GF-D8 (cell line): ENCODE results near the gene HSFX3.
A peak's percentile ranks its signal among the peaks of the same experiment; 100 is the strongest.
"Not testable (repeated sequence)": the region's sequence is repeated elsewhere in the genome, so short reads cannot be mapped to it uniquely, and the experiment has no call there.

Source experiments
- DNase-seq: peaks from one replicate; lab custom pipeline; 2025; lab: John Stamatoyannopoulos, UW

Gene HSFX3

DNA sequence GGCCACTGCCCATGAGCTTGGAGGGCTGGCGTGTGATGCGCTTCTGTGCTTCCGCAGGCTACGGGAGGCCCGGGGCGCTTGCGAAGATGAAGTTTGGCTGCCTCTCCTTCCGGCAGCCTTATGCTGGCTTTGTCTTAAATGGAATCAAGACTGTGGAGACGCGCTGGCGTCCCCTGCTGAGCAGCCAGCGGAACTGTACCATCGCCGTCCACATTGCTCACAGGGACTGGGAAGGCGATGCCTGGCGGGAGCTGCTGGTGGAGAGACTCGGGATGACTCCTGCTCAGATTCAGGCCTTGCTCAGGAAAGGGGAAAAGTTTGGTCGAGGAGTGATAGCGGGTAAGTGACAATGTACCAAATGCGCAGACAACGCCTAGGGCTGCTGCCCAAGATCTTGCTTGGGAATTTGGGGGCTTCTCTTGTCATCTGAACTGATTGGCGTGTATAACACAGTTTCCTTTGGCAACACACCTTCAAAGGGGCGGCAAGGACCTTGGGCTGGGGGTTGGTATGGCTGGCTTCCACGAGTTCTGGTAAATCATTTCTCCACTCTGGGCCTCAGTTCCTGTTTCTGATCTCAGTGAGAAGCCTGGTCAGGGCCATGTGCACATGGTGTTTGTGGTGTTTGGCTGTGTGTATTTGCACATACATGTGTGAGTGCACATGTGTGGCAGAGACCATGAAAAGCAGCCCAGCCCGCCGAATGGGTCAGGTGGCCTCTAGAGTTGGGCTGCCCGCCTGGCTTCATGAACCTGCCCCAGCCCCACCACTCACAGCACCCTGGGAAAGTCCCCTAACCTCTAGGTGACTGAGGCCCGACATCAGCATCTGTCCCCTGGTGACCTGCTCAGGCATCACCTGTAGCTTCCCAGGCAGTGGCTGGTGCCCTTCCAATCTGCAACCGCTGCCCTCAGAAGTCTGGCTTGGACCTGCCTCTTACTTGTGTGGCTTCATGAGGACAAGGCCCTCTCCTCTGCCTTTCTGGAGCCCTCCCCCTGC is 3.9 kb downstream of the HSFX3 start:
- not testable (repeated sequence) for DNase-seq

DNA sequence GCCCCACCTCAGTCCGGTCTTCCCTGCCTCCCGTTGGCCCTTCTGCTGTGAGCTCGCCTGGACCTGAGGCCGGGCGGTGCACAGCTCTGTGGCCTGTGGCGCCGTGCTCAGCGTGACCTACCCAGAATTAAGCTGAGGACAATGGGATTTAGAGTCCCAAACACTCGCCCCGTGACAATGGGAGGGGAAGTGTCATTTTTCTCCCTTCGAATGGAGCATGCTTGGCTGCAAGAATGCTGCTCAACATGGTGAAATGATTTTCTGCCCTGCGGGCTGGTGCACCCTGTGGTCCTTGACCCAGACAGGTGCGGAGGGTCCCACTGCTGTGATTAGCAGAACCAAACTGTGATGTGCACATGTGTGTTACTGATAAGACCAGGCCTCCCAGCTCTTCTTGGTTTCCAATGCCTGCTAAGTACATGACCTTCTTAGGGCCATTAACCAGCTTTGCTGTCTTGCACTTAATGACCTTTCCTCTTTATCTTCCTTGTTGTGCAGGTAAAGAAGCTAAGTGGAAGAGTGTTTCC is 8.1 kb downstream of the HSFX3 start:
- no peak for DNase-seq

DNA sequence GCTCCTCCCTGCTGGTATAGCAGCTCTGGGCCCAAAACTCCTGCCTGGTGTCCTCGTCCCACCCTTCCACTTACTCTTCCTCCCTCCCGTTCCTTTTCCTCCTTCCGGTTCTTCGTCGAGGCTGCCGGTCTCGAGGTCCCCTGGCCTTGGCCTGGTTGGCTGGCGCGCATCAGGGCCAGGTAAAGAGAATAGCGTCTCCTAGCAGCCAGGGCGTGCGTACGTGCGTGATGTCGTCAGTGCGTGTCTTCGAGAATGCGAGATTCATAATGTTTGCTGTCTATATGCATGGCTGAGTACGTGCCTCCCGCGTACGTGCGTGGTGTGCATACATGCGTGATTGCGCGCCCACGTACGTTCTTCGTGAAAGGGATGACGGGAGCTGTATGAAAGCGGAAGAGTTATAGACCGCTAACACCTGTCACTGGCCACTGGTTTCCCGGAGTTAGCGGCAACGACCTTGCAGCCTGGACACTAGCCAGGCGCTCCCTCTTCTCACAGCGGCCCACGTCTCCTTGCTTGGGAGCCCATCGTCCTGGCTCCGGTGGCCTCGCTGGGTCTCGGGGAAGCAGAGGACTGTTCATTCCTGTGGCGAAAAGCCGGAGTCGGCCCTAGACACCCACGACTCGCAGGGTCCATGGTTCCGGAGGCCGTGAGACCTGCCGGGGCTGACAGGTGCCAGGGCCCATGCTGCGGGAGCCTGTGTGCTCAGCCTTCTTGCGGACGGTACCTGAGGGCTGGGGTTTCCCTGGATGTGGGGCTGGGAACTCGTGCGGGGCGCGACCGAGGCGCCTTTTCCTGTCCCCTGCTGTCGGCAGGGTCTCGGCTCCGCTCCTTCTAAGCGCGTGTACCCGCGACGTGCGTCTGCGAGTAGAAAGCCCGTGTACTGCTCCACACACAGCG is 8.9 kb downstream of the HSFX3 start, which contains the start of gene EOLA1:
TSS of gene EOLA1 (plus strand) at position 392 of the 900 bp plus-strand sequence. CDS start 4,619 bp downstream, outside the sequence.
- peak; percentile 88 for DNase-seq

DNA sequence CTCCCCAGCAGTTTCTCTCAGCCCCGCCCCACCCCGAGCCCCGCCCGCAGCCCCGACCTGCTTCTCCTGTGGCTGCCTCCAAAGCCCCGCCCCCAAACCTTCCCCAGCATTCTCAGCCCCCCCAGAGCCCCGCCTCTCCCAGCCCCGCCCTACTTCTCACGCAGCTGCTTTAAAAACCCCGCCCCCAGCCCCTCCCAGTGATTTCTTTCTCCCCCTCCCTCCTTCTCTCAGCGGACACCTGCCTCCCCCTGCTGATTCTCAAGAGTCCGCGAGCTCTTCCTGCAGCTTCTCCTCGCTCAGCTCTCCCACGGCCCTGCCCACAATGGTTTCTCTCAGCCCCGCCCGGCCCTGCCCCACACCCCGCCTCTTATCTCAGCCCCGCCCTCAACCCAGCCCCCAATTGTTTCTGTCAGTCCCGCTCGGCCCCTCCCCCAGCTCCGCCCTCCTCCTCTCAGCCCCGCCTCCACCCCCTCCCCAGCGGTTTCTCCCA is 9.5 kb downstream of the HSFX3 start:
- peak; percentile 61 for DNase-seq

DNA sequence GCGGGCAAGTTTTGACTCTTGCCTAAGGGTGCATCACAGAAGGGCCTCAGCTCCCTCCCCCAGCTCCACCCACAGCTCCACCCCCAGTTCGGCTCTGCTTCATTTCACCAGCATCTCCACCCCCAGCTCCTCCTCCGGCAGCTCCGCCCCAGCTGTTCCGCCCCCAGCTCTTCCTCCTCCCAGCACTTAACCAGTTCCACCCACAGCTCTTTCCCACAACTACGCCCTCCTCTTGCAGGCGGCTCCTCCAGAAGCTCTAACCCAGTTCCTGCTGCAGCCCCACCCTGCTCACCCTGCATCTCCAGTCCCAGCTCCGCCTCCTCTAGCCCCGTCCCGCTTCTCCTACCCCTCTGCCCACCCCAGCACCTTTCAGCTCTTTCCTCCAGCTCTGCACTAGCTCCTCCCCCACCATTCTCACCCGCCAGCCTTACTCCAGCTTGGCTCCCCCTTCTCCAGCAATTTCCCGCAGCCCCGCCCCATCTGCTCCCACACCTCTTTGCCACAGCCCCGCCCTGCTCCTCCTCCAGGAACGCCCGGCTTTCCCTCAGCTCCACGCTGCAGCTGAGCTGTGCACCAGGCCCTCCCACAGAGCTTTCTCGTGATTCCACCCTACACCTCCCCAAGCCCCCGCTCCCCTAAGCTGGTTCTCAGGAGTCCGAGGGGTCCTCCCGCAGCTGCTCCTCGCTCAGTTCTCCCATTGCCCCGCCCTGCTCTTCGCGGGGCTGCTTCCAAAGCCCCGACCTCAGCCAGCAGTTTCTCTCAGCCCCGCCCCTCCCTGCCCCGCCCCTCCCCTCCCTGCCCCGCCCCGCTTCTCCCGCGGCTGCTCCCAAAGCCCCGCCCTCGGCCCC is 10.2 kb downstream of the HSFX3 start:
- DNase-seq, result peak; percentile 76

DNA sequence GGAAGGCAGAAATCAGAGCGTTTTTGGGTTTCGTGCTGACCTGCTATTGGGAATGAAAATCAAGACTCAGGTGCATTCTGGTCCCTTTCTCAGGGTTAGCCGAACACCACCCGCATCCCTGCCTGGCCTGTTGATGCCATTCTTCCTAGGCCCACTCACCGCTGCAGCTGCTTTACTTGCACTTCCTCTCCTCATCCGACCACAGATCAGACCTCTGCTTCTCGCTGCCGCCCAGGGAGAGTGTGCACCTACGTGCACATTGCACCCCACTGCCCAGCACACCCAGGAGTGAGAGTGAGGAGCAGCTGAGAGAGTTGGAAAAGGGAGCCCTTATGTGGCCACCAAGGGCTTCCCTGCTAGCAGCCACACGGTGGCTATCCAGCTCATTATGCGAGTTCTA is 12.2 kb downstream of the HSFX3 start:
- DNase-seq, result not testable (repeated sequence)

DNA sequence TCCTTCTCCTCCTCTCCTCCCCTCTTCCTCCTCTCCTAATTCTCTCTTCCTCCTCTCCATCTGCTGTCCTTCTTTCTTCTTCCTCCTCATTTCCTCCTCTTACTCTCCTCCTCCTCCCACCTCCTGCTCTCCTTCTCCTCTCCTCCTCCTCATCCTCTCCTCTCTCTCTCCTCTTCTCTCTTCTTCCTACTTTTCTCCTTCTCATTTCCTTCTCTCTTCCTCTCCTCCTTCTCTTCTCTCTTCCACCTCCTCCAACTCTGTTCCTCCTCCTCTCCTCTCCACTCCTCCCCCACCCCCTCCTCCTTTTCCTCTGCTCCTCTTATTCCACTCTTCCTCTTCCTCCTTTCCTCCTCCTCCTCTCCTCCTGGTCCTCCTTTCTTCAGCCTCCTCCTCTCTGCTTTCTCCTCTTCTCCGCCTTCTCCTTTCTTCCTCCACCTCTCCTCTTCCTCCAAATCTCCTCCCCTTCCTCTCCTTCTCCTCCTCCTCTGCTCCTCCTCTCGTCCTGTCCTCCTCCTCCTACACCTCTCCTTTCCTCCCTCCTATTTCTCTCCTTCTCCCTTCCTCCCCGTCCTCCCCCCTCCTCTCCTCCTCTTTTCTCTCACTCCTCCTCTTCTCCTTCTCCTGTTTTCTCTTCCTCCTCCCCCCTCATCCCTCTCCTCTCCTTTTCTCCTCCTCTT is 14.7 kb downstream of the HSFX3 start:
- DNase-seq, result not testable (repeated sequence)

DNA sequence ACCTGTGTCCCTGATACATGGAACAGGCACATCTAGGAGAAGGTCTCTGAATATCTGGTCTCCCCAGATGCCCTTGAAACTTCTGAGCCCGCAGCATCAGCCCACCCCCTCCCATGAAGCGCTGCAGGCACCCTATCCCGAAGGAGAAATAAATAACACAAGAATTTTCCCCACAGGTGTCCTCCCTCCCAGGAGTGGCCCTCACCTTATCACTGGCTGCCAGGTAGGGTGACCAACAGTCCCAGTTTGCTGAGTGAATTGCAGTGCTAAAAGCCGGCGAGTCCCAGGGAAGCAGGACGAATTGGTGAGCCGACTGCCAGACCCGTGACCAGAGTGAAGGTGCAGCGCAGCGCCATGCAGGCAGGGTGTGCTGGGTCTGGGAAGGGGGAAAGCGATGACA is 15.7 kb downstream of the HSFX3 start:
- DNase-seq, result not testable (repeated sequence)

DNA sequence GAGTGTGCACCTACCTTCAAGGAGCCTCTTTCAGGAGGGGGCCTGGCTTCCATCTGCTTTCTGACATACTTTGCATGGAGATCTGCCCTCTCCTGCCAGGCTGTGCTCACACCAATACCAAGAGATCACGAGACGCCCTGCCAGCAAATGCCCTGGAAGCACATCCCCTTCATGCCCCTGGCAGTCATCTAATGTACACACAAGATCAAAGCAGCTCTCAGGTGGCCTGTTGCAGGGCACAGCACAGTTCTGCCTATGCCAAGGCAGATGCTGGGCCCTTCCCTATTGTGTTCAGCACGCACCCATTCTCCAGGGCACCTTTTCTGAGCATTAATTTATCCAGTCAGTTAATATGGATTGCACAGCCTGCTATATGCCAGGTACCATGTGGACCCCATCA is 16.9 kb downstream of the HSFX3 start:
- DNase-seq, result not testable (repeated sequence)

DNA sequence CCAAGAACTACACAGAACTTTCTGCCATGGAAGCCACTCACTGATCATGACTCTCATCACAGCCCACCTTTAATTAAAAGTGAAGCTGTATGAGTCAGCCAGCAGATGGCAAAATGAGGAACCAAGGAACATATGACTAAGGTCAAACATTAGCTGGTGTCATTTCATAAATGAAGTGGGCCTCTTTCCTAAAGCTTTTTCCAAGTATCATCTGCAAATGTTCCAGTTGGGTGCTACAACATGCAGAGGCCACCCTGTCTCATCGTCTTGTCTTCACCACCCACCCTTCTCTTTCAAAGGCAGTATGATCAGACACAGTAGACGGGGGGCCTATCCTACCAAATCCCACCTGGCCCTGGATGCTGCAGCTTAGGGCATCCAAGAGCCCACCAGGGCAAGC is 18.1 kb downstream of the HSFX3 start:
- peak; percentile 28 for DNase-seq

DNA sequence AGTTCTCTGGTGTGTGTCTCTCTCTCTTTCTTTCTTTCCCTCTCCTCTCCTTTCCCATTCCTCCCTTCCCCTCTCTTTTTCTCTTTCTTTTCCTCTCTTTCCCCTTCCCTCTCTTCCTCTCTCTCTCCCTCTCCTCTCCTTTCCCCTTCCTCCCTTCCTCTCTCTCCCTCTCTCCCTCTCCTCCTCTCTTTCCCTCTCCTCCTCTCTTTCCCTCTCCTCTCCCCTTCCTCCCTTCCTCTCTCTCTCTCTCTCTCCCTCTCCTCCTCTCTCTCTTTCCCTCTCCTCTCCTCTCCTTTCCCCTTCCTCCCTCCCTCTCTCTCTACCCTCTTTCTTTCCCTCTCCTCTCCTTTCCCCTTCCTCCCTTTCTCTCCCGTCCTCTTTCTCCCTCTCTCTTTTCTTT is 21.3 kb downstream of the HSFX3 start:
- no peak for DNase-seq

DNA sequence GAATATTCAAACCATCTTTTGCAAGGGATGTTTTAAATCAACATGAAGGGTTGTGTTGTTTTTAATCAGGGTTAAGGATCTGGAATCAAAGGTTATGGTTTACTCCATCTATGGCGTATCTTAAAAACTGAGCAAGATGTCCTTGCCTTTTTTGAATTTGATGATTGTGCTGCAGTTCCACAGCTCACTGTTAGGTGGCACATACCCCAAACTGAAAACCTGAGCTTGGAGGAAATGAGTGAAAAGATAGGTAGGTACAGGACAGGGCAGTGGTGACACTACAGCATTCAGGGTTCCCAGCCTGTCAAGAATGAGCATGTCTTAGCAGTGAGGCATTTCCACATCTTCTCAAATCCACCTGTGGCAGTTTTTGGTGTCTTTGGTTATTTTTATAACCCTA is 22.0 kb downstream of the HSFX3 start:
- no peak for DNase-seq

DNA sequence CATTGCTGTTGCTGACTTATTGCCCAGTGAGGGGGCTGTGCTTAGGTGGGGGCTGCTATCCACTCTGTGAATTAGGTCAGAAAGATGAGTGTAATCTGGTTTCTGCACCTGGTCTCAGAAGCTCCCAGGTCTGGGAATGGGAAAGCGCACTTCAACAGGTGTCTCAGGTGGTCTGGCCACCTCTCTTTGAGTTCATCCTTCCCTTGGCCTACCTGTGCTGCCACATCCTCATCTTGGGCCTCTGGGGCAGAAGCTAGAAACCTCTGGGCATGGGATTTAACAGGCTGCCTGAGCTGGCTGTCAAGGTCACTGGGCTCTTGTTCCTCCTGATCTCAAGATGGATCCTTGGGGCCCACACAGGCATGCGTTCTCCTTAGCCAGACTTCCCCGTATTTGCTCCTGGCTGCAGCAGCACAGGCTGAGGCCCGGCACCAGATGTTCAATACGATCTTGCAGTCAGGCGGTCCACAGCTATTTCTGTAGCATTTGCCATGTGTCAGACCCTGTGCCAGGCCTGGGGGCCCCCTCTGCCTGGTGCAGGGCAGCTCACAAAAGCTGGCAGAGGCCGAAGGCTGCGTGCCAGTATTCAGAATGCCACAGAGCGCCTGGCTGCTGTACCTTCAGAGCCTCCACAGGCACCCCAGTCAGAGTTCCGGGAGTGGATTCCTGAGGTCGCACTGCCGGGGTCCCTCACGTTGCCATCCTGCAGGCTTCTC is 23.2 kb downstream of the HSFX3 start:
- DNase-seq, result not testable (repeated sequence)

DNA sequence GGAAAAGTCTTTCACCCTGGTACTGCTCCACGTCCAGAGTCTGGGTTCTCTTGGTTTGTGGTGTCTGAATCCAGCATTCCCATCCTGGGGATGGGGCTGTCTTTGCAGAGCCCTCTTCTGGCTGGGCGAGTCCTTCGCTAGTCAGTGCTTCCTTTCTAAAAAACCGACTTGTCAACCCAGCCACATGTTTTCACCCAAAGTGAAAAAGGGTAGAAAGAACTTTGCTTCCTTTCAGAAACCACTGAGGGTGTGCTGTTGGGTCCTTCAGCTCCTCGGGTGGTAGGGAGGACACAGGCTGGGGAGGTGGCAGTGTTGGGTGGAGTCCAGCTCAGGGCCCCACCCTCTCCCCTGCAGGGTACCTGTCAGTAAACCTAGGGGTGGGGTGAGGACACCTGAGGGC is 23.8 kb downstream of the HSFX3 start:
- not testable (repeated sequence) for DNase-seq

DNA sequence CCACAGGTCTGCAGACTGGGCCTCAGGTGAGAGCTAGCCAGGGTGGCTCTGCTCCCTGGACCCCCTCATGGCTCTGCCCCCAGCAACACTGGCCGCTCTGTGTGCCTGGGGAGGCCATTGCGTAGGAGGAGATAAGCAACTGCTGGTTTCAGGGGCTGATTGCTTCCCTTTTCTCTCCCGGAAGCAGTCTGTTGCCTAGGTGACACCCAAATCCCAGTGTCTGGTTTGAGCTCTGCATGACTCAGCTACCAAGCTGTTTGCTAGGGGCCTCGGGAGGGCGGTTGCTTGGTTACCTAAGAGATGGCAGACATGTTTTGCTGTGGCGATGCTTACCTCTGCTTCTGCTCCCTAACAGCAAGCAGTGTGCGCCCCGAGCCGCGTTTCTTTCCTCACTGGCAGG is 24.3 kb downstream of the HSFX3 start:
- DNase-seq, result peak; percentile 60

DNA sequence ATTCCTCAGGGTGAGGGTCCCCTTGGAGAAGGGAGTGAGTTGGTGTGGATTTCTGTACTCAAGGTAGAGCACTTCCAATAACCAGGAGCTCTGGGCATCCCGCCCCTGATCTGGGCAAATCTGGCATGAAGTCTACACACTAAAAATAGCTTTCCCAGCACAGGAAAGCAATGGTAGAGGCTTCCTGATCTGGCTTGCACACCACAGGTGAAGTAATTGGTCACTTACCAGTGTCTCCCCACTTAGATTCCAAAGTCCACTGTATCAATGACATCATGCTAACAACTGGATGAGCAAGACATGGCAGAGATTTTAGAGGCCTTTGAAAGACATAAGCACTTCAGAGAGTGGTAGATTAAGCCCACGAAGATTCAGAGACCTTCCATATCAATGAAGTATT is 26.8 kb downstream of the HSFX3 start:
- DNase-seq, result no peak

DNA sequence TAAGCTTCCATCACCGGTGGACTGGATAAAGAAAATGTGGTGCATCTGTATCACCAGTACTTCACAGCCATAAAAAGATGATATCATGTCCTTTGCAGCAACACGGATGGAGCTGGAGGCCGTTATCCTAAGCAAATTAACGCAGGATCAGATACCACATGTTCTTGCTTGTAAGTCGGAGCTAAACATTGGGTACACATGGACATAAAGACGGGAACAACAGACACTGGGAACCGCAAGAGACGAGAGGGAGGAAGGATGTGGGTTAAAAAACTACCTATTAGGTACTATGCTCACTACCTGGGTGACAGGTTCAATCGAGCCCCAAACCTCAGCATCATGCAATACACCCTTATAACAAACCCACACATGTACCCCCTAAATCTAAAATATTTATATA is 28.3 kb downstream of the HSFX3 start:
- DNase-seq, result no peak

DNA sequence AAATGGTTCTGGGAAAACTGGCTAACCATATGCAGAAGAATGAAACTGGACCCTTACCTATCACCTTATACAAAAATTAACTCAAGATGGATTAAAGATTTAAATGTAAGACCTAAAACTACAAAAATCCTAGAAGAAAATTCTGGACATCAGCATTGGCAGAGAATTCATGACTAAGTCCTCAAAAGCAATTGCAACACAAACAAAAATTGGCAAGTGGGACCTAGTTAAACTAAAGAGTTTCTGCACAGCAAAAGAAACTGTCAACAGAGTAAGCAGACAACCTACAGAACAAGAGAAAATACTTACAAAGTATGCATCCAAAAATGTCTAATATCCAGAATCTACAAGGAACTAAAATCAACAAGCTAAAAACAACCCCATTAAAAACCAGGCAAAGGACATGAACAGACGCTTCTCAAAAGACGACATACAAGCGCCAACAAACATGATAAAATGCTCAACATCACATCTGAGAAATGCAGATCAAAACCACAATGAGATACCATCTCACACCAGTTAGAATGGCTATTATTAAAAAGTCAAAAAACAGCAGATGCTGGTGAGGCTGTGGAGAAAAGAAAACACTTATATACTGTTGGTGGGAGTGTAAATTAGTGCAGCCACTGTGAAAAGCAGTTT is 29.0 kb downstream of the HSFX3 start:
- not testable (repeated sequence) for DNase-seq

DNA sequence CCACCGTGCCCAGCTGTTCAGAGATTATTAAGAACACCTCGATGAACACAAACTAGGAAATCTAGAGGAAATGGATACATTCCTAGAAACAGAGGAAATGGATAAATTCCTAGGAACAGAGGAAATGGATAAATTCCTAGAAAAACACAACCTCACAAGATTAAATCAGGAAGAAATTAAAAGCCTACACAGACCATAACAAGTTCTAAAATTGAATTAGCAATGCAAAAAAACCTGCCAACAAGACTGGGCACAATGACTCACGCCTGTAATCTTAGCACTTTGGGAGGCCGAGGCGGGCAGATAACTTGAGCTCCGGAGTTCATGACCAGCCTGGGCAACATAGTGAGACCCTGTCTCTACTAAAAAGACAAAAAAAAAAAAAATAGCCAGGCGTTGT is 31.5 kb downstream of the HSFX3 start:
- no peak for DNase-seq
